Measurements from ENCODE around the gene CRYBB3.

The CRYBB3 gene

DNA sequence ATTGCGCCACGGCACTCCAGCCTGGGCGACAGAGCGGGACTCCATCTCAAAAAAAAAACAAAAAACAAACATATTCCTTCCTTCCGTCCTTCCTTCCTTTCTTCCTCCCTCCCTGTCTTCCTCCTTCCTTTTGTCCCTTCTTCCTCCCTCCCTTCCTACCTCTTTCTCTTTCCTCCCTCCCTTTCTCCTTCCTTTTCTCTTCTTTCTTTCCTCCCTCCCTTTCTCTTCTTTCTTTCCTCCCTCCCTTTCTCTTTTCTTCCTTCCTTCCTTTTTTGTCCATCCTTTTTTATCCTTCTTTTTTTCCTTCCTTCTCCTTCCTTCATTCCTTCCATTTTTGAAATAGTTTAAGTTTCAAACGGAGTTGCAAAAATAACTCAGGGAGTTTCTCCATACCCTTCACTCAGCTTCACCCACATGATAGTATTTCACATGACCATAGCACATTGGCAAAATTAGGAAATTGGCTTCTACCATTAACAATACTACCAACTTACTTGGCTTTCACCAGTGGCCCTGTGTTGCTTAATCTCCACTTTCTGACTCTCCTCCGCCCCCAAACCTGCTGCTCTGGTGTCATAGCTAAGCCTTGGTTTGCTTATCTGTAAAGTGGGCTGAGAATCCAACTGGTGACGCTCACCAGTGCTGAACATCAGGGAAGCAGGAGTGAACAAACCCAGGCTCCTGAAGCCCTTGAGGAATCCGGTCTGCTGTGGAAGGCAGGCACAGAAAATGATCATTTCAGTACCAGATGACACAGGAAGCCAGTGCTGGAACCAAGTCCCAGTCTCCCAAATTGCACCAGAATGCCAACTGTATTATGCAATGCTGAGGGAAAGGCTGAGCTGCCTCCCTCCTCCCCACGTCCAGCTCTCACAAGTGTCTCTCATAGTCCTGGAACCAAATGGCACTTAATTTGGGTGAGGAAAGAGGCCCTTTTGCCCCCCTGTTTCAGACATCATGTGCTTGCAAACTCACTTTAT, 17.2 kb upstream of the CRYBB3 start:
- H3K4me3 ChIP-seq = no peak overlapping the region
- no peak for DNase-seq (ENCODE audit: low read depth, low spot score)
- H3K36me3 ChIP-seq (ENCODE audit: insufficient read depth, low read length) = no peaks in the 10 kb centered on the region
- no peak for TF ChIP-seq FOXP2 (optimal IDR thresholded peaks at IDR 0.05; ENCODE audit: control extremely low read depth, extremely low read length, insufficient read depth)
- TF ChIP-seq EZH2 (IDR thresholded peaks at IDR 0.05) = no peak
- no peak for TF ChIP-seq POLR2AphosphoS5 (IDR thresholded peaks at IDR 0.05; ENCODE audit: borderline replicate concordance, low read depth, low read length)
- no peak overlapping the region for H3K9ac ChIP-seq (ENCODE audit: insufficient read length)
- no peak overlapping the region for H3K27ac ChIP-seq
- H3K9me3 ChIP-seq (ENCODE audit: low read depth, low read length) = no peaks in the 10 kb centered on the region

DNA sequence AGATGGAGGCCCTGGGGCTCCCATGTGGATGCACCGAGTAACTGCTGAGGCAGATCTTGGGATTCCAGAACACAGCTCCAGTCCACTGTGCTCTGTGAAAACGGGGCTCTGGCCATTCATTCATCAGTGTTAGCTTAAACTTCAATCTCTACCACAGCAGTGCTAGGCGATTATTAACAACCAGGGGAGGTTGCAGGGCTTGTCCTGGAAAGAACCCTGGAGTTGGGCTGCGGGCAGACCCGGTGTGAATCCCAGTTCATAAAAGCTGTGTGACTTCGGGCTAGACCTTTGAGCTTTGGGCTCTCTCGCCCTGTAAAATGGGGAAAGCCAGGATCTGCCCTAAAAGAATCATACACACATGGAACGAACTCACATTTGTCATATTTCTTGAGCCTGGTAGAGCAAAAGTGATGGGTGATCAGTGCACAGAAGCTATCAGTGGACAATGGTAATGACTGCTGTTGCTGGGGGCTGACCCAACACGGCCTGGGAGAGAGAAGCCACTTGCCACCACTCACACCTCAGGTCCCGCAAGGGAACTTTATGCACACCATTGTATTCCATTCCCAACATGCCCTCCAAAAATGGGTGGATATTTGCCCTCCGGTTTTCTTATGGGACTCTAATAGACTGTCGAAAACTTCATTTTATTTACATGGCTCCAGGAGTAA, 15.6 kb upstream of the CRYBB3 start:
- no peaks in the 10 kb centered on the region for H3K36me3 ChIP-seq (ENCODE audit: insufficient read depth, low read length)
- TF ChIP-seq EZH2 (IDR thresholded peaks at IDR 0.05) = no peak
- no peak for TF ChIP-seq POLR2AphosphoS5 (IDR thresholded peaks at IDR 0.05; ENCODE audit: borderline replicate concordance, low read depth, low read length)
- no peak for TF ChIP-seq FOXP2 (optimal IDR thresholded peaks at IDR 0.05; ENCODE audit: control extremely low read depth, extremely low read length, insufficient read depth)
- H3K9me3 ChIP-seq (ENCODE audit: low read depth, low read length) = no peaks in the 10 kb centered on the region
- no peak overlapping the region for H3K27ac ChIP-seq
- no peak overlapping the region for H3K9ac ChIP-seq (ENCODE audit: insufficient read length)
- DNase-seq (ENCODE audit: low read depth, low spot score) = no peak
- H3K4me3 ChIP-seq = no peak overlapping the region

DNA sequence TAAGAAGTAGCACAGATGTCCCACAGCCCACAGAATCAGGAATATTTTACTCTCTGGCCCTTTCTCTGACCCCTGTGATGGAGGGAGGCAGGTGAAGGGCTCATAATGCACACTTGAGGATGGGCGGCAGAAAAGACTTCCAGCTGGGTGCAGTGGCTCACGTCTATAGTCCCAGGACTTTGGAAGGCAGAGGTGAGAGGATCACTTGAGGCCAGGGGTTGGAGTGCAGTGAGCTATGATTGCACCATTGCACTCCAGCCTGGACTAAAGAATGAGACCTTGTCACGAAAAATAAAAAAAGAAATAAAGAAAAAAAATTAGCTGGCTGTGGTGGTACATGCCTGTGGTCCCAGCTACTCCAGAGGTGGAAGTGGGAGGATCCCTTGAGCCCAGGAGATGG, 13.5 kb upstream of the CRYBB3 start:
- no peaks in the 10 kb centered on the region for H3K9me3 ChIP-seq (ENCODE audit: low read depth, low read length)
- H3K9ac ChIP-seq (ENCODE audit: insufficient read length) = no peak overlapping the region
- H3K27ac ChIP-seq = no peak overlapping the region
- no peaks in the 10 kb centered on the region for H3K36me3 ChIP-seq (ENCODE audit: insufficient read depth, low read length)
- H3K4me3 ChIP-seq = no peak overlapping the region
- no peak for TF ChIP-seq EZH2 (IDR thresholded peaks at IDR 0.05)
- TF ChIP-seq POLR2AphosphoS5 (IDR thresholded peaks at IDR 0.05; ENCODE audit: borderline replicate concordance, low read depth, low read length) = no peak
- TF ChIP-seq FOXP2 (optimal IDR thresholded peaks at IDR 0.05; ENCODE audit: control extremely low read depth, extremely low read length, insufficient read depth) = no peak
- DNase-seq (ENCODE audit: low read depth, low spot score) = no peak

DNA sequence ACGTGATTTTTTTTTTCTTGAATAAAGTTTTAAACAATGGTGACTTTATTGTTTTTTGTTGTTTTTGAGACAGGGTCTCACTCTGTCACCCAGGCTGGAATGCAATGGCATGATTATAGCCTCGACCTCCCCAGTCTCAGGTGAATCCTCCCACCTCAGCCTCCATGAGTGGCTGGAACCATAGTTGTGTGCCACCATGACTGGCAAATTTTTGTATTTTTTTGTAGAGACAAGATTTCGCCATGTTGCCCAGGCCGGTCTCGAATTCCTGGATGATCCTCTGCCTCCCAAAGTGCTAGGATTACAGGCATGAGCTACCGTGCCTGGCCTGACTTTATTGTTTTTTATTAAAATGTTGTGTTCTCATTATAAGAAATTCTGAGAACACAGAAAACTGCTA, 12.2 kb upstream of the CRYBB3 start:
- Histone ChIP-seq H3K4me3 (no peak overlapping the region), H3K36me3 (ENCODE audit: insufficient read depth, low read length) (no peaks in the 10 kb centered on the region), H3K27ac (no peak overlapping the region), H3K9me3 (ENCODE audit: low read depth, low read length) (no peaks in the 10 kb centered on the region), H3K9ac (ENCODE audit: insufficient read length) (no peak overlapping the region)
- TF ChIP-seq FOXP2 (optimal IDR thresholded peaks at IDR 0.05; ENCODE audit: control extremely low read depth, extremely low read length, insufficient read depth) = no peak
- DNase-seq (ENCODE audit: low read depth, low spot score) = no peak

DNA sequence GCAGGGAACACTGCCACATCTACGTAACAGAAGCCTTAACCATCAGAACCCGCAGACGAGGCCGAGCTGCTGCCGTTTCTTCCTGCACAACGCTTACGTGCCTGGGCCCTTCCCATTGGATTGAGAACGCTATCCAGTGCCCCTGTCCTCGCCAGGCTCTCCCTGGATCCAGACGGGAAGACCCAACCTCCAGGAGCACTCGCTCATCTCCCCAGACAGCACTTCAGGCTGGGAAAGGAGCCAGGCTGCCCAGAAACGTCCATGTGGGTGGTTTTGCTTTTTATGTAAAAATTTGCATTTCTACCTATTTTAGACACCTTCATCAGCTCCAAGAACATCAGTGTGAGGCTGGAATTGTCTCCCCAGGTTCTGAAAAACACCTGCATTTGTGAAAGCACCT, 7.3 kb upstream of the CRYBB3 start:
- H3K9ac ChIP-seq (ENCODE audit: insufficient read length) = no peak overlapping the region
- DNase-seq (ENCODE audit: low read depth, low spot score) = no peak
- H3K27ac ChIP-seq = no peak overlapping the region

DNA sequence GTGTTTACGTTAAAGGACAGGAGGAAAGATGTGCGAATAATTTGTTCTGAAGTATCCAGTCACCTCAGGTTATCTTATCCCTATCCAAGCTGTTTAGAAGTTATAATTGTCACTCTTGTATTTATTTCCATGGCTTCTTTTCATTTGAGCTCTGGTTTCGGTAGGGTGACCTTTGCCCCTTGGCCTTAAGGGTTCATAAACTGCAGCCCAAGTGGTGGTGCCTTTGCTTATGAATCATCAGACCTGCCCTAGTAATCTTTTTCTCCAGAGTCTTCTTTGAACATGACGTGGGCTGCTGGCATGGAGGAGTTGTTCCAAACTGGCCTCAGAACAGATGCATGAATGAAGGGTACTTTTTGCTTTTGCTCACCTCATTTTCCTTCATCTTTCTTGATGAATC, 6.5 kb upstream of the CRYBB3 start:
- DNase-seq (ENCODE audit: low read depth, low spot score) = no peak
- H3K9me3 ChIP-seq (ENCODE audit: low read depth, low read length) = no peaks in the 10 kb centered on the region
- H3K27ac ChIP-seq = no peak overlapping the region

More for the DNA sequence above, 7.3 kb upstream of the CRYBB3 start:
- Histone ChIP-seq H3K4me3 (no peak overlapping the region), H3K9me3 (ENCODE audit: low read depth, low read length) (no peaks in the 10 kb centered on the region), H3K36me3 (ENCODE audit: insufficient read depth, low read length) (no peaks in the 10 kb centered on the region)
- TF ChIP-seq FOXP2 (optimal IDR thresholded peaks at IDR 0.05; ENCODE audit: control extremely low read depth, extremely low read length, insufficient read depth) = no peak

DNA sequence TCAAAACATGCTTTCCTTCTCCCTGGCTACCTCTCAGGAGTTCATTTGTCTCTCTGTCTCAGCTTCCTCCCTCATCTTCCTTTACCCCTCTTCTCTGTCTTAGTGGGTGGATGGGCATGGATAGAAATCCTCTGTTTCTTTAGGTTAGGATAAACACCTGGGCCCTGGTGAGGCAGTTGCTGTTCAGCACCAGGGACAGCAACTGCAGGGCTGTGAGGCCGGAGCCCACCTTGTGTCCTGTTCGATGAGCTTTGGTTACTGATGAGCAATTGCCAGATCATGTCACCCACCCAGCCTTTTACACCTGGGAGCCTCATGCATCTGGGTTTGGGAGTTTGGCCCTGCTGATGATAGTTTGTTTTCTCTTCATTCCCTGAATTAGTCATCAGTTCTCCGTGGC, 6.1 kb upstream of the CRYBB3 start:
- H3K9ac ChIP-seq (ENCODE audit: insufficient read length) = no peak overlapping the region
- H3K4me3 ChIP-seq = no peak overlapping the region
- H3K9me3 ChIP-seq (ENCODE audit: low read depth, low read length) = no peaks in the 10 kb centered on the region
- no peaks in the 10 kb centered on the region for H3K36me3 ChIP-seq (ENCODE audit: insufficient read depth, low read length)
- no peak for DNase-seq (ENCODE audit: low read depth, low spot score)
- TF ChIP-seq EZH2 (IDR thresholded peaks at IDR 0.05) (no peak), FOXP2 (optimal IDR thresholded peaks at IDR 0.05; ENCODE audit: control extremely low read depth, extremely low read length, insufficient read depth) (no peak), POLR2AphosphoS5 (IDR thresholded peaks at IDR 0.05; ENCODE audit: borderline replicate concordance, low read depth, low read length) (no peak)
- H3K27ac ChIP-seq = no peak overlapping the region

More for the DNA sequence above, 6.5 kb upstream of the CRYBB3 start:
- Histone ChIP-seq H3K9ac (ENCODE audit: insufficient read length) (no peak overlapping the region), H3K4me3 (no peak overlapping the region), H3K36me3 (ENCODE audit: insufficient read depth, low read length) (no peaks in the 10 kb centered on the region)
- TF ChIP-seq POLR2AphosphoS5 (IDR thresholded peaks at IDR 0.05; ENCODE audit: borderline replicate concordance, low read depth, low read length) (no peak), EZH2 (IDR thresholded peaks at IDR 0.05) (no peak), FOXP2 (optimal IDR thresholded peaks at IDR 0.05; ENCODE audit: control extremely low read depth, extremely low read length, insufficient read depth) (no peak)

DNA sequence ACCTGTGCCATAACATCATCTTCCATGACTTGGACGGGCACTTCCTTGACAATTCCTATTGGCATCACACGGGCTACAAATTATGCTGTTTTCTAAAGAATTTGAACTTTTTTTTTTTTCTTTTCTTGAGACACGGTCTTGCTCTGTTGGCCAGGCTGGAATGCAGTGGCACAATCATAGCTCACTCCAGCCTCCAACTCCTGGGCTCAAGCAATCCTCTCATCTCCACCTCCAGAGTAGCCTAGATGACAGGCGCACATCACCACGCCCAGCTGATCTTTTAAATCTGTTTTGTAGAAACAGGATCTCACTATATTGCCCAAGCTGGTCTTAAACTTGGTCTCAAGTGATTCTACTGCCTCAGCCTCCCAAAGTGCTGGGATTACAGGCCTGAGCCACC, 3.3 kb upstream of the CRYBB3 start:
- Histone ChIP-seq H3K36me3 (ENCODE audit: insufficient read depth, low read length) (no peaks in the 10 kb centered on the region), H3K27ac (no peak overlapping the region), H3K9ac (ENCODE audit: insufficient read length) (no peak overlapping the region), H3K4me3 (no peak overlapping the region), H3K9me3 (ENCODE audit: low read depth, low read length) (no peaks in the 10 kb centered on the region)
- TF ChIP-seq FOXP2 (optimal IDR thresholded peaks at IDR 0.05; ENCODE audit: control extremely low read depth, extremely low read length, insufficient read depth) (no peak), EZH2 (IDR thresholded peaks at IDR 0.05) (no peak), POLR2AphosphoS5 (IDR thresholded peaks at IDR 0.05; ENCODE audit: borderline replicate concordance, low read depth, low read length) (no peak)
- no peak for DNase-seq (ENCODE audit: low read depth, low spot score)
